Islet of Langerhans (tissue), 1 donor: ENCODE results near the gene FASTKD3.

ENCODE experiments used
- FAIRE-seq: peaks from one replicate; lab custom pipeline; 2011; peaks lifted over from hg19 to GRCh38; lab: Jason Lieb, UNC

FASTKD3 gene

GRCh38 chr5:7881091-7881490 is 12.3 kb upstream of the FASTKD3 start:
- FAIRE-seq, result no peak

GRCh38 chr5:7878381-7878873 is 9.6 kb upstream of the FASTKD3 start:
- no peak for FAIRE-seq

GRCh38 chr5:7877851-7878250 is 9.0 kb upstream of the FASTKD3 start:
- FAIRE-seq, result no peak

GRCh38 chr5:7876867-7877266 is 8.0 kb upstream of the FASTKD3 start:
- FAIRE-seq, result peak; percentile 21

- no peak for FAIRE-seq
Measured at GRCh38 chr5:7875151-7875550, 6.3 kb upstream of the FASTKD3 start.

- no peak for FAIRE-seq
Measured at GRCh38 chr5:7874639-7875038, 5.8 kb upstream of the FASTKD3 start.

GRCh38 chr5:7873216-7873615 is 4.4 kb upstream of the FASTKD3 start:
- no peak for FAIRE-seq

GRCh38 chr5:7872517-7873130 is 3.8 kb upstream of the FASTKD3 start:
- FAIRE-seq, result no peak

- FAIRE-seq, result no peak
Measured at GRCh38 chr5:7871653-7872052, 2.8 kb upstream of the FASTKD3 start.

- FAIRE-seq, result no peak
Measured at GRCh38 chr5:7869474-7870136, 774 bp upstream of the FASTKD3 start.

- FAIRE-seq, result no peak
Measured at GRCh38 chr5:7868427-7868772, 431 bp downstream of the FASTKD3 start.

GRCh38 chr5:7867260-7867659 is 1.6 kb downstream of the FASTKD3 start:
- no peak for FAIRE-seq

GRCh38 chr5:7866196-7866595 is 2.6 kb downstream of the FASTKD3 start:
- no peak for FAIRE-seq

GRCh38 chr5:7857926-7858632 is 10.8 kb downstream of the FASTKD3 start:
- FAIRE-seq, result no peak

GRCh38 chr5:7857361-7857760 is 11.5 kb downstream of the FASTKD3 start:
- FAIRE-seq, result no peak

GRCh38 chr5:7856855-7857254 is 12.0 kb downstream of the FASTKD3 start:
- peak; percentile 96 for FAIRE-seq

- no peak for FAIRE-seq
Measured at GRCh38 chr5:7855611-7856010, 13.2 kb downstream of the FASTKD3 start.

GRCh38 chr5:7852988-7853387 is 15.8 kb downstream of the FASTKD3 start:
- no peak for FAIRE-seq

GRCh38 chr5:7852542-7852941 is 16.3 kb downstream of the FASTKD3 start:
- no peak for FAIRE-seq

GRCh38 chr5:7851617-7852289 is 17.1 kb downstream of the FASTKD3 start:
- no peak for FAIRE-seq

- no peak for FAIRE-seq
Measured at GRCh38 chr5:7851240-7851592, 17.6 kb downstream of the FASTKD3 start.

- no peak for FAIRE-seq
Measured at GRCh38 chr5:7850395-7851239, 18.2 kb downstream of the FASTKD3 start, which contains the start of gene CFAP90. Gene CFAP90 (minus strand): TSS chr5:7851133. CDS start chr5:7851021, 112 bp downstream.
